RWPE1 (cell line): ENCODE results near the gene INPP5A.

ENCODE experiments used
- CTCF ChIA-PET: fragments of 350-600 bp; sonication (Branson Sonifier 250); formaldehyde crosslinking; extraction: SDS; loops from one replicate; lab custom pipeline; 2021; lab: Yijun Ruan, JAX
- POLR2A ChIA-PET: fragments of 400-600 bp; formaldehyde crosslinking; extraction: SDS; loops from one replicate; lab custom pipeline; 2020; ENCODE audit warnings: antibody characterized with exemption; ENCODE audit not compliant: low non-redundant PET; lab: Yijun Ruan, JAX
- DNase-seq: peaks from one replicate; pipeline ENCODE4 v3.0.0; 2012; ENCODE audit warnings: low spot score
- H3K27ac ChIP-seq: fragments of 450-650 bp; 2 replicates; pipeline ENCODE4 v1.5.1; 2017
- TF ChIP-seq, protein P1 (sequence below): fragments of 450-650 bp; conservative IDR thresholded peaks from 2 replicates; pipeline ENCODE4 v1.5.1; 2017; ENCODE audit warnings: low read depth, mild to moderate bottlenecking

Gene INPP5A

DNA sequence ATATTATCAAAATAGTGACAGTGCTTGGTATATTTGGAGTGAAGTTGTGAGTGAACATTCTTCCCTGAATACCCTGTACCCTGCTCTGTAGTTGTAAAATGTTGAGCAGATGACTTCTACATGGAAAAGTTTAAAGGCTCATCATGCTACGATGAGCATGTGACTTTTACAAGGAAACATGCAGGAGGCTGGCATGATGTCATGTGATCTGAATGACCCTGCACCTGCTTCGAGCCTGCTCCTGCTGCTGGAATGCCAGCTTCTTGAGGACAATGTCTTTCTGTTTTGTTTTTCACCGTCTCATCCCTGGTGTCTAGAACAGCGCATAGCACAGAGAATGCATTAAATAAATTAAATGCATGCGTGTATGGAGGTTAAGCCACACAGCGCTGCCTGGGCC is 5.4 kb upstream of the INPP5A start:
- ChIA-PET POLR2A (no interaction called here), CTCF (no interaction called here)
- H3K27ac ChIP-seq: peak overlapping the region; percentile 55; the same call in 1 of the 2 replicates
- DNase-seq: no peak
- TF ChIP-seq, protein P1, sequence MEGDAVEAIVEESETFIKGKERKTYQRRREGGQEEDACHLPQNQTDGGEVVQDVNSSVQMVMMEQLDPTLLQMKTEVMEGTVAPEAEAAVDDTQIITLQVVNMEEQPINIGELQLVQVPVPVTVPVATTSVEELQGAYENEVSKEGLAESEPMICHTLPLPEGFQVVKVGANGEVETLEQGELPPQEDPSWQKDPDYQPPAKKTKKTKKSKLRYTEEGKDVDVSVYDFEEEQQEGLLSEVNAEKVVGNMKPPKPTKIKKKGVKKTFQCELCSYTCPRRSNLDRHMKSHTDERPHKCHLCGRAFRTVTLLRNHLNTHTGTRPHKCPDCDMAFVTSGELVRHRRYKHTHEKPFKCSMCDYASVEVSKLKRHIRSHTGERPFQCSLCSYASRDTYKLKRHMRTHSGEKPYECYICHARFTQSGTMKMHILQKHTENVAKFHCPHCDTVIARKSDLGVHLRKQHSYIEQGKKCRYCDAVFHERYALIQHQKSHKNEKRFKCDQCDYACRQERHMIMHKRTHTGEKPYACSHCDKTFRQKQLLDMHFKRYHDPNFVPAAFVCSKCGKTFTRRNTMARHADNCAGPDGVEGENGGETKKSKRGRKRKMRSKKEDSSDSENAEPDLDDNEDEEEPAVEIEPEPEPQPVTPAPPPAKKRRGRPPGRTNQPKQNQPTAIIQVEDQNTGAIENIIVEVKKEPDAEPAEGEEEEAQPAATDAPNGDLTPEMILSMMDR: no peak

DNA sequence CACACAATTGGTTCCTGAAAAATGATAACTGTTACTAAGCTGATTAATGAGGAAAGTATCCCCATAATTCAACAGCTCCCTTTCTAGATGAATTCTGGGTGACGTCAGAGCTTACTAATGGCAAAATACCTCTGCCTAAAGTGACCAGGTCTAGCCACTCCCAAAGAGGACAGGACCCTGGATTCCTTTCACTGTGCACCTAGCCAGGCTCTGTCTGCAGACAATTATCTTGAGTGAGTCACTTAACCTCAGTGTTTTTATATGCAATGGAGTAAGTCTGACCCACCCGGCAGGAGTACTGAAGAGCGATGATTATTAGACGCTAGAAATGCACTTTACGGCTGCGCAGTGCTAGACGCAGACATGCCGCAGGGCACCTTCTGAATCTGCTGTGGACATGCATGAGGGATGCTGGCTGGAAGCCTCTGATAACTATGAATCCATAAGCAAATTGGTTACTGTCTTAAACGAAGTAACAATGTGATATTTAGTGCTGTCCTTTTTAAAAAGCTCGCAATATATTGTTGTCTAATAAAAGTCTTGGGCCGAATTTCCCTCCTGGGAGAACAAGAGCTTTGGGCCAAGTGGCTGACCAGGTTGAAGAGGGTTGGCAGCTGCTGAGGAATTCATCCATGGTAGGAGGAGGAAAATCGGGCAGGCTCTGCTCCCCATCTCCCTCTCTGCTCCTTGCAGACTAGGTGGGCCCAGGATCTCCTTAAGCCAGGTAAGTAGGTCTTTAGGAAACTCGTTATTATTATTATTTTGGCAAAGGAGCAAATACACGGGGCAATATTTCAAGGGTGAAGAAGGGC is 4.6 kb upstream of the INPP5A start:
- ChIA-PET POLR2A (no interaction called here), CTCF (interaction anchor here (0.6 to 0.7 kb wide), 2 partner anchors 60 to 66 kb away, joined by 3 to 4 read pairs; no protein-coding TSS in a partner anchor)
- peak; percentile 91 for DNase-seq
- TF ChIP-seq, protein P1: no peak
- H3K27ac ChIP-seq: peak overlapping the region; percentile 67

DNA sequence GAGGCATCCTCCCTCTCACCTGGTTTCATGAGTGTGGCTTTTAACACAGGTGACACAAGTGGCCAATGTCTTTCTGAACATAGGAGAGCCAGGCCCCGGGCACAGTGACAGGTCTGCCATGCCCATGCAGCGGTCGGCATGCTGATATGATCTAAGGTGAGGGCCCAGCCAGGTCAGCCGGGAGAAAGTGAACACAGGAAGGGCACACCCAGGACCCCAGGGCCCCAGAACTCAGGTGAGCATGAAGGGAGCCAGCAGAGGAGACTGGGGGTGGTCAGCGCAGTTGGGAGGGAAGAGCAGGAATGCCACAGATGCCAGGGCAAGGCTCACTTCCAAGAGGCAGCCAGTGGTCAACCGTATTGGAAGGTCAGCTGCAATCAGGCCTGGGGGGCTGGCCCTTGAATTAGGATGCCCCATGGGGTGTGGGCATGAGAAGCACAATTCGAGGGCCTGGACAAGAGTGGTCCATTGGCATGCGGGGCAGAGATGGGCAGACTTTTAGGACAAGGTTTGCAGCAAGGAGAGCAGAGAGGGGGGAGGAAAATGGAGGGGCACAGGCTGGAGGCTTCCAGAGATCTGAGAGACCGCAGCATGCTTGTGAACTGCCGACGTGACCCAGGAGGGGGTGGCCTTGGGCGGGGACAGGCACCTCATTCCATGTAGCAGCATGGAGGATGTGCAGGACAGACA is 3.9 kb upstream of the INPP5A start:
- CTCF ChIA-PET: interaction anchor here (0.7 kb wide), 1 partner anchor 67 kb away, joined by 4 read pairs; no protein-coding TSS in a partner anchor
- DNase-seq: no peak
- peak overlapping the region; percentile 67 for H3K27ac ChIP-seq
- POLR2A ChIA-PET: no interaction called here
- TF ChIP-seq, protein P1: no peak

DNA sequence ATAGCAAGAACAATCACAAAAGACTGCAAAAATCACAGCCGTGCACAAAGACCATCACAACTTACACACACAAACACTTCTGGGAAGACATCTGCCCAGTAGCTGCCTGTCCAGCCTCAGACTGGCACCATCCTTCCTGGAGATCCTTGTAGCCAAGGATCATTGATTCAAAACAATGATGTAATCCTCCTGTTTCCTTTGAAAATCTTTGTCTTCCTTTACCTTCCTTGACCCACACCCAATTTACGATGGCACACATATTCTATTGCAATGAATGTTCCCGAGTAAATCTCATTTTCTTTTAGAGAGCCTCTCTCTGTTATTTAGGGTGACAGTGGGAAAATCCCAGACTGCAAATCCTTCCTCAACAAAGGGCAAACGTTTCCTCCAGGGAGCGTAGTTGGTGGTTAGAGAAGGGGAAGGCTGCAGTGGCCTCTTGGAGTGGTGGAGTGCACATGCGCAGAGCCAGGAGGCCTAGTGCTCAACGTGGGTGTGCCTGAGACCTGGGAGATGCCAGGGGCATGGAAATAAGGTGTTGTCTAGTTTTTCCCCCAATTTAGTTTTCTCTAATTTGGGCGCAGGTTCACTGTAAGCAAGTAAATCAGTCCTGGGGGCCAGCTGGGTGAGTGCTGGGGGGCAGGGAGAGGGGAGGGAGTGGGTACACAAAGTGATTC is 3.1 kb upstream of the INPP5A start:
- DNase-seq: no peak
- ChIA-PET POLR2A (no interaction called here), CTCF (no interaction called here)
- no peak overlapping the region for H3K27ac ChIP-seq
- TF ChIP-seq, protein P1: no peak

DNA sequence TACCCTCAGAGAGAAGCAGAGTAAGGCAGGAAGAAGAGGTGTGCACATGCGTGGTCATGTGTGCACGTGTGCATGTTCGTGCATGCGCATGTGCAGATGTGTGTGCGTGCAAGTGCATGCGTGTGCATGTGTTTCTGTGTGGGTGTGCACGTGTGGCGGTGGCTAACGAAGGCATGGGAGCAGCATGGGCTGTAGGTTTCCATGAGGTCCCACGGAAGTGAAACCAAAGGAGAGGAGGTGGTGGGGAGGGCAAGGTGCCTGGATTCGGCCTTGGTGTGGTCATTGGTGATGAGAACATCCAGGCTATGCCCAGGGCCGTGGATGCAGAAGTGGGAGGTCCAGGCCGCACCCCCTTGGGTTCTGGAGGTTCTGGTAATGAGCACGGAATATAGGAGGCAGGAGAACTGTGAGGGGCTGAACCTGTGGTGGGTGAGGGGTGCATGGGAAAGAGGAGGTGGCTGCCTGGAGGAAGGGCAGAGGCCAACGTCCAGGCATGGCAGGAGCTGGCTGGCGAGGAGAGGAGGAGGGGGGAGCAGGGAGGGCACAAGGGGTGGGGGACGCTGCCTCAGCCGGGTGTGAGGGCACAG is 2.4 kb upstream of the INPP5A start:
- ChIA-PET POLR2A (no interaction called here), CTCF (no interaction called here)
- no peak overlapping the region for H3K27ac ChIP-seq
- TF ChIP-seq, protein P1: no peak
- no peak for DNase-seq
